WI38 (cell line): Measurements from ENCODE around the gene POMZP3.
"Not testable (repeated sequence)": the region's sequence is repeated elsewhere in the genome, so short reads cannot be mapped to it uniquely, and the experiment has no call there.

Experiments used
- H3K4me3 ChIP-seq: 2 replicates; pipeline ENCODE4 v1.5.1; 2011; ENCODE audit warnings: low read depth, mild to moderate bottlenecking, control low read depth, low read length

The POMZP3 gene

DNA sequence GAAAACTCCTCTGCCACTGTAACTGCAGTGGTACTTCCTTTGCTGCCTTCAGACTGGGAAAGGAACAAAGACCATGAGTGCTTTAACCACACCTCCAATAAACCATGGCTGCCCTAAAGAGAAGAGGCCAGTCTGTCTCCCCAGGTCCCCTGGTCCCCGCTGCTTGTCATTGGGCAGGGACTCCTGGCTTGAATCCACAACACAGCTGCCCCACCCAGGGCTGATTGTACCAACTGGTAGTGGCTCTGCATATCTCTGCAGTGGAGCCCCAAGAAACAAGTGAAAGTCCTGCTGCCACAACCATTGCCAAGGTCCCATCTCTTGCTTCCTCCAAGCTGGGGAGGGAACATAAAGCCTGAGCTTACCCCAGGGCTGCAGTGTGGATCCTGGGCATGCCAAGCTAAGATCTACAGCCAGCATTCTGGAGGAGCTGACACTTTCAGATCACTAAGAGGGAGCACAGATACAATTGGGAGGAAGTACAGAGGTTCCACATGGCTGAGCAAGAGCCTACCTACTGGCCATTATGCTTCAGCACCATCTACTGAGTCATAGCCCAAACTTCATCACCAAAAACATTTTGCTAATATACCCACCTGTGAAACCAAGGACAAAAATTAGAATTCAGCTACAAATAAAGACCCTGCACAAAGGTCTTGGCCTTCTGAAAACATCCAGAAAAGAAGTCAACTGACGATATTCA is 35.3 kb downstream of the POMZP3 start:
- not testable (repeated sequence) for H3K4me3 ChIP-seq

GRCh38 chr7:76591033-76591432 is 36.0 kb downstream of the POMZP3 start:
- H3K4me3 ChIP-seq: not testable (repeated sequence)

DNA sequence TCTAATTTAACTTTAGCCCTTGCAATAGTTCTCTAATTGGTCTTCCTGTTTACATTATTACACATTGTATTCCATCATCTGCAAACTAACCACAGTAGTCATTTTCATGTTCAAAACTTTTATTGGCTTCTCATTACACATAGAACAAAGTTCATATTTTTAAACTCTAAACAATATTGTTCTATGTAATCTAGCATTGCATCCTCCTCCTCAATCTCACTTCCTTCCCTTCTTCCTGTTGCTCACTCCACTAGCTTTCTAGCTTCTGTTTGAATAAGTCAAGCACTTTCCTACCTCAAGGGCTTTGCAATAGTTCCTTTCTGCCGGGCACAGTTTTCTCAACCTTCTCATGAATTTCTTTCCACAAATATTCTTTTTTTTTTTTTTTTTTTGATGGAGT is 38.5 kb downstream of the POMZP3 start:
- H3K4me3 ChIP-seq: not testable (repeated sequence)

DNA sequence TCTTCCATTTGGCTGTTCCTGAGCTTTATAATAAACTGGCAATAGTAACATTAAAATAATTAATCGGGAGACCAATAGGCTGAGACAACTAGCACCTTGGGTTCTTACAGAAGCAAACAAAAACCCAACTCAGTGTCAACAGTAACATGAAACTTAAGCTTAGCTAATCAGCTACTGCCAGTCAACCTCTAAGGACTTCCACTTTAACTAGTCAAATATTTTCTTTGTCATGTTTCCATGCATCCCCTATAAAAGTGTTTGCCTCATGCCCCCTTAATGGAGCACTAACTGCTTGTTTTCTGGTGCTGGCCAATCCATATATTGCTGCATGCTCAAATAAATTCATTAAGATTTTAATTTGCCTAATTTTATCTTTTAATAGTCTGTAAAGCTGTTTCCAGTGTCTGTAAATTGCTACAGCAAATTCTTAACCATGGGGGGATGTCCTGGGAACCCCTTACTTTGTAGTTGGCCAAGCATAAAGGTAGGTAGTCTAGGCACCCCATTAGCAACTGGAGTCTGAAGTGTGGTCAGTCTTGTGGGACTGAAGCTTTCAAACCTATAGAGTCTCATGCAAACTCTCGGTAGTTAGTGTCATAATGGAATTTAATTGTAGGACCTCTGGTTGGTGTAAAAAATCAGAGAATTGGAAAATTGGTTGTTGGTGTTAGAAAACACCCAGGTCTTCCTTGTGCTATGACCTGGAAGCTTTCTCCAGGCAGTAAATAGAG is 40.3 kb downstream of the POMZP3 start:
- not testable (repeated sequence) for H3K4me3 ChIP-seq

DNA sequence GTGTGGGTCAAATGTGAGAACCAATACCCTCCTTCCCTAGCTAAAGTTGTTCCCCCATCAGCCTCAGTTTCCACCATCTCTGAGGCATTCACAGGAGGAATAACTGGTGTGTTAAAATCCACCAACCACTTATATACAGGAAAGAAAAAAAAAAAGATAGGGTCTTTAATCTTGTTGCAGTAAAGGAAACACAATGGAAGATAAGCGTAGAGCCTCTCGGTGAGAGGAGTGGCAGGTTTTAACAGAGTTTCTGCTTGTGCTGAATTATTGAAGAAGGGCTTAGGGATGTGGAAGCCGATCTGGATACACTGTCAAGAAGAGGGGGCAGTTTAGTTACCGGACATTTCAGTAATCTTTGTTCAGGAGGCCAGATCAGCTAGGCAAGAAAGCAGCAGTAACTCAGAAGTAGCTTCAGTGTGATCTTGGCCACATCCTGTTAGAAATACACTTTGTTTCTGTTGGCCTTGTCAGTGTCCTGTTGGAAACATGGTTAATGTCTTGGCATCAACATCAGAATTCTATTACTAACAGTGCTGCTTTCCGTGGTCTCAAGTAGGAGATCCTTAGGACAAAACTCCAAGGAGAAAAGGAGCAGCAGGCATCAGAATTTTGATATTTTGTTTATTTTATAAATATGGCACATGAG is 43.3 kb downstream of the POMZP3 start:
- H3K4me3 ChIP-seq: not testable (repeated sequence)

- H3K4me3 ChIP-seq: not testable (repeated sequence)
These were observed 44.0 kb downstream of the POMZP3 start for GRCh38 chr7:76582848-76583631.

- H3K4me3 ChIP-seq: not testable (repeated sequence)
These were observed 51.0 kb downstream of the POMZP3 start for GRCh38 chr7:76575919-76576655.

GRCh38 chr7:76575431-76575830 is 51.6 kb downstream of the POMZP3 start:
- not testable (repeated sequence) for H3K4me3 ChIP-seq

DNA sequence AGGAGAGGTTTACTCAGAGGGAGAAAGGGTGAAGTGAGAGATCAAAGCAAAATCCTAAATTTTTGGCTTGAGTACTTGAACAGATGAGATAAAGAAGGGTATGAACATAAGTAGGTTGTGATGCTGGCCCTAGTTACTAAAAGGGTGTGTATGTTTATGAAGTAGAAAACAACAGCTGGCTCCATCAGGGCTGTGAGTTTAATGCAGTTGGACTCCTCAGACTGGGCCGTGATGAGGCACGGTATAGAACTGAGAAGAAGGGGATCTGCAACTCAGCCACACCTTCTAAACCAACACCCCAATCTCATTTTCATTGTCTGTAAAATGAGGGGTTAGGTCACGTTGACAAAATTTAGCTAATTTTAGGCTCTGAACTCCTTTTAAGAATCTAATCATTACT is 54.8 kb downstream of the POMZP3 start:
- not testable (repeated sequence) for H3K4me3 ChIP-seq

DNA sequence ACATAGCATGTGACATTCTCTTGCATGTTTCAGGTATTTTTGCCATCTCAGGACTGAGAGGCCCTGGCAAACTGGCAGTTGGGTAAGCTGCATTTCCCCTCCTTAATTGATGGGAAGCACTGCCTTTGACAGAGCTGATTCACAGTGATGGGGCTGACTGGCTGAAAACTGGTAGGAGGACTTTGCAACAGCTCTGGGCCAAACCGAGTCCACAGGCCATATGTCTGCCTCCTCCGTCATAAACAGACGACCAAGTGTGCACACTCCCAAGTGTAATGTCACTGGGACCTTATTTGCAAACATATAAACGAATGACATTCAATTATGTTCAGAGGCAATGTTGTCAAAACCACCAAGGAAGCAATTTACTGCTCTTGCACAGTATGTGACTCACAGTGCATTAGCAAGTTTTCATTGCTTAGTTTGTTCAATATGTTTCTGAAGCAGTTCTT is 56.7 kb downstream of the POMZP3 start:
- not testable (repeated sequence) for H3K4me3 ChIP-seq

- not testable (repeated sequence) for H3K4me3 ChIP-seq
These were observed 58.3 kb downstream of the POMZP3 start for GRCh38 chr7:76568742-76569141.

- H3K4me3 ChIP-seq: not testable (repeated sequence)
These were observed 59.3 kb downstream of the POMZP3 start for GRCh38 chr7:76567753-76568152.

- H3K4me3 ChIP-seq: not testable (repeated sequence)
These were observed 59.8 kb downstream of the POMZP3 start for GRCh38 chr7:76567311-76567710.

- not testable (repeated sequence) for H3K4me3 ChIP-seq
These were observed 62.1 kb downstream of the POMZP3 start for GRCh38 chr7:76565001-76565400.

- not testable (repeated sequence) for H3K4me3 ChIP-seq
These were observed 65.7 kb downstream of the POMZP3 start for GRCh38 chr7:76561342-76561741.

- H3K4me3 ChIP-seq: not testable (repeated sequence)
These were observed 66.9 kb downstream of the POMZP3 start for GRCh38 chr7:76560157-76560556.
